Measurements from ENCODE around the gene PCSK5. TPM values are rescaled to one million over a fixed set of nuclear protein-coding genes. Genes with fewer than 3 reads are reported as not detected.

The PCSK5 gene
- total RNA-seq, 5 donors from 2014 or later (not counting 1 experiment from before 2014, with no cell fraction given): 9.1 to 24.1 (median 12.7) TPM

DNA sequence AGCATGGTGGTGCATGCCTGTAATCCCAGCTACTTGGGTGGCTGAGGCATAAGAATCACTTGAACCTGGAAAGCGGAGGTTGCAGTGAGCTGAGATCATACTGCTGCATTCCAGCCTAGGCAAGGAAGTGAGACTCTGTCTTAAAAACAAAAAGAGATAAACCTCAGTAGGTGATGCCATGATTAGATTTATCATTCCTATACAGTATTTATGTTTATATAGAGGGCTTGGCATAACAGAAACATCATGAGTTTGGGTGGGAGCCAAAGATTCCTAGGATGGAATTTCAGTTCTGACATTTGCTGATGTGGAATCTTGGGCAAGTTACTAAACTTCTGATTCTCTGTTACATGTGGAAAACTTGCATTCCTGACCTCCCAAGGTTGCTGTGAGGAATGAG, 481.4 kb downstream of the PCSK5 start:
- DNase-seq: no peak
- ChIA-PET POLR2A (no interaction called here), CTCF (interaction anchor here in 1 of 2 donors (0.6 kb wide), 1 partner anchor 1619 kb away, joined by 4 read pairs; no protein-coding TSS in a partner anchor)
- Histone ChIP-seq H3K4me1 (ENCODE audit: control insufficient read depth in 1 of 2, extremely low read depth in 1 of 2, insufficient read depth in 2 of 2, low read length in 2 of 2) (no peaks in the 10 kb centered on the region), H3K9me3 (no peaks in the 10 kb centered on the region), H3K36me3 (ENCODE audit: control insufficient read depth in 2 of 2, extremely low read depth in 1 of 2, insufficient read depth in 1 of 2, low read length in 1 of 2) (no peaks in the 10 kb centered on the region), H3K4me3 (ENCODE audit: control insufficient read depth in 1 of 2, extremely low read depth in 1 of 2, low read length in 1 of 2) (no peak overlapping the region), H3K27me3 (replicated peaks in 1 of 2; ENCODE audit: control insufficient read depth in 2 of 2, extremely low read depth in 1 of 2, insufficient read depth in 2 of 2, low read length in 1 of 2) (peaks cover 0 to 4% of the 10 kb centered on the region in 2 experiments), H3K27ac (ENCODE audit: low read length) (no peak overlapping the region)
- WGBS (ENCODE audit: insufficient coverage): no CpG with 5 or more reads among the region's 1 CpG
- Mint-ChIP-seq H3K27ac (no peak overlapping the region), H3K9me3 (no peaks in the 10 kb centered on the region), H3K4me3 (no peak overlapping the region), H3K27me3 (peaks cover 0 to 4% of the 10 kb centered on the region in 2 donors), H3K36me3 (peaks cover 7% of the 10 kb centered on the region), H3K4me1 (no peaks in the 10 kb centered on the region)
- ATAC-seq (replicated peaks in 1 of 4): no peak

DNA sequence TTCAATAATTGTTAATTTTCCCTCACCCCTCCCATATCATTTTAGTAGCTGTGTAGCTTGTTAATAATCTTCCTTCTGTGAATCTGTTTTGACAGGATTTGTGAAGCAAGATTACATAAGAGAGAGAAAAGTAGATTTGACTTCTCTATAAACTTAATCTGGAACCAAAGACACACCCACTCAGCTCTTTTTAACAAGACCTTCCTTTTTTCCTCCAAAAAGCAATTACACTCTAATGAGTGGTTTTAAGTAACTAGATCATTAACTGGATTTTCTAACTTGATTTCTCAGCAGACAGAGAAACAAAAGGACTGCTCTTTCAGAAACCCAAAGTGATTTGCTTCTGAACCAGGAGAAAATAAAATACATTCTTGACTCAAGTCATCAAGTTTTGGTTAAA, 481.9 kb downstream of the PCSK5 start:
- DNase-seq (no peak), ATAC-seq (replicated peaks in 1 of 4) (no peak)
- Mint-ChIP-seq H3K27ac (no peak overlapping the region), H3K36me3 (peaks cover 7% of the 10 kb centered on the region), H3K4me1 (no peaks in the 10 kb centered on the region), H3K27me3 (peaks cover 0 to 4% of the 10 kb centered on the region in 2 donors), H3K4me3 (no peak overlapping the region), H3K9me3 (no peaks in the 10 kb centered on the region)
- H3K36me3 ChIP-seq (ENCODE audit: control insufficient read depth in 2 of 2, extremely low read depth in 1 of 2, insufficient read depth in 1 of 2, low read length in 1 of 2): no peaks in the 10 kb centered on the region
- H3K4me1 ChIP-seq (ENCODE audit: control insufficient read depth in 1 of 2, extremely low read depth in 1 of 2, insufficient read depth in 2 of 2, low read length in 2 of 2): no peaks in the 10 kb centered on the region
- H3K27me3 ChIP-seq (replicated peaks in 1 of 2; ENCODE audit: control insufficient read depth in 2 of 2, extremely low read depth in 1 of 2, insufficient read depth in 2 of 2, low read length in 1 of 2): peaks cover 0 to 4% of the 10 kb centered on the region in 2 experiments
- ChIA-PET CTCF (interaction anchor here (0.5 to 0.6 kb wide), 2 partner anchors 659 to 1619 kb away, joined by 3 to 4 read pairs; no protein-coding TSS in a partner anchor), POLR2A (no interaction called here)
- no peak overlapping the region for H3K27ac ChIP-seq (ENCODE audit: low read length)
- H3K4me3 ChIP-seq (ENCODE audit: control insufficient read depth in 1 of 2, extremely low read depth in 1 of 2, low read length in 1 of 2): no peak overlapping the region
- no peaks in the 10 kb centered on the region for H3K9me3 ChIP-seq

DNA sequence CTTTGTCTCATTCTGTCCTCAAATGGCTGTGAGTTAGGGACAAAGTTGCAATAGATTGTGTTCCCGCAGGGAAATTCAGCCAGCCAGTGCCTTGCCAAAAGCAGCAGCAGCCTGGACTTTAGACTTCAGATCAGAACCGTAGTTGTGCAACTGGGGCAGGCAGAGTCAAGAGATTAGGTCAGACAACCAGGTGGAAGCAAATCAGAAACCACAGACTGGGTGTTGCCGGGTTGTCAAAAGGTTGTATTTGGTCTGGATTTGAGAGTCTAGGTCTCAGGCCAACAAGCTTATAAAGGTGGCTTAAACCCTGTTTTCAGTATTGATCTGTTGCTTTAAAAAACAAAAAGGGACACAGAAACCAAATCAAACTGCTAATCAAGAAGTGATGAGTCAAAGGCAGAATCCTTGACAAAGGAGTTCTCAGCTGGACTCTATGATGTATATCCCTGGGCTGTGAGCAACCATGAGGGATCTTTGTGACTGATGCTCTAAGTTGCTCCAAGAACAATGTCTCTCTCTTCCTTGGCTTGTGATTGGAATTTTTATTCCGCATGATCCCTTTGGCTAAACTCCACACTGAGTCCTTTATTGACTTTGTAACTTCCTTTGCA, 482.8 kb downstream of the PCSK5 start:
- H3K27me3 ChIP-seq (replicated peaks in 1 of 2; ENCODE audit: control insufficient read depth in 2 of 2, extremely low read depth in 1 of 2, insufficient read depth in 2 of 2, low read length in 1 of 2): peaks cover 0 to 4% of the 10 kb centered on the region in 2 experiments
- CTCF ChIA-PET: interaction anchor here in 1 of 2 donors (0.6 kb wide), 1 partner anchor 1601 kb away, joined by 5 read pairs; no protein-coding TSS in a partner anchor
- H3K4me1 Mint-ChIP-seq: no peaks in the 10 kb centered on the region
- H3K4me3 ChIP-seq (ENCODE audit: control insufficient read depth in 1 of 2, extremely low read depth in 1 of 2, low read length in 1 of 2): no peak overlapping the region
- no peak overlapping the region for H3K4me3 Mint-ChIP-seq
- no peak overlapping the region for H3K27ac Mint-ChIP-seq
- no peaks in the 10 kb centered on the region for H3K36me3 ChIP-seq (ENCODE audit: control insufficient read depth in 2 of 2, extremely low read depth in 1 of 2, insufficient read depth in 1 of 2, low read length in 1 of 2)
- H3K27me3 Mint-ChIP-seq: peaks cover 0 to 4% of the 10 kb centered on the region in 2 donors
- no peak overlapping the region for H3K27ac ChIP-seq (ENCODE audit: low read length)
- H3K4me1 ChIP-seq (ENCODE audit: control insufficient read depth in 1 of 2, extremely low read depth in 1 of 2, insufficient read depth in 2 of 2, low read length in 2 of 2): no peaks in the 10 kb centered on the region
- H3K9me3 Mint-ChIP-seq: no peaks in the 10 kb centered on the region
- POLR2A ChIA-PET: no interaction called here
- no peak for ATAC-seq (replicated peaks in 1 of 4)
- 83% methylated on average over 2 of the region's 4 CpGs for WGBS (ENCODE audit: insufficient coverage)
- DNase-seq: no peak
- no peaks in the 10 kb centered on the region for H3K9me3 ChIP-seq
- H3K36me3 Mint-ChIP-seq: peaks cover 4% of the 10 kb centered on the region

DNA sequence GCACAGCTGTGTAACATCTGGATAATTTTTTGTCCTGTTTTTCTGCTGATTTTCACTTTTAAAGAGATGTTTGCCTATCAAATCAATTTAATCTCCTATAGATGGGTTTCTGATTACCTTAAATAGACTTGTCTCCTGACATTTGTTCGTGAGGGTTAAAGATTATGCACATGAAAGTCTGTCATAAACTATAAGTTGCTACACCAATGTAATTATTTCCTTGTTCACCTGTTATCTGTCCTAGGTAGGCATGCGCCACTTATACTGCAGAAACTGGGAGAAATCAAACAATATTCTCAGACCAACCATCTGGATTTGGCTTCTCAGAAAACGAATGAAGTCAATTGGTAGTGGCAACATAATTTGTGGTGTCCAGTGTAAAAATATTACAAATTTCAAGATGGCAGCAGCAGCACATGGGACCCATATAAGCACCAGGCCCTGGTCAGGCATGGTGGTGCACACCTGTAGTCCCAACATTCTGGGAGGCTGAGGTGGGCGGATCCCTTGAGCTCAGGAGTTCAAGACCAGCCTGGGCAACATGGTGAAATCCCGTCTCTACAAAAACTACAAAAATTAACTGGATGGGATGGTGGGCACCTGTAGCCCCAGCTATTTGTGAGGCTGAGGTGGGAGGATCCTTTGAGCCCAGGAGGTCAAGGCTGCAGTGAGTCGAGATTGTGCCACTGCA, 483.5 kb downstream of the PCSK5 start:
- Mint-ChIP-seq H3K4me3 (no peak overlapping the region), H3K27ac (no peak overlapping the region), H3K36me3 (peaks cover 4% of the 10 kb centered on the region), H3K27me3 (peaks cover 0 to 4% of the 10 kb centered on the region in 2 donors), H3K9me3 (no peaks in the 10 kb centered on the region), H3K4me1 (no peaks in the 10 kb centered on the region)
- ChIA-PET CTCF (interaction anchor here in 1 of 2 donors (0.6 kb wide), 1 partner anchor 1602 kb away, joined by 5 read pairs; no protein-coding TSS in a partner anchor), POLR2A (no interaction called here)
- 71% methylated on average over 1 of the region's 6 CpGs for WGBS (ENCODE audit: insufficient coverage)
- H3K27ac ChIP-seq (ENCODE audit: low read length): no peak overlapping the region
- no peaks in the 10 kb centered on the region for H3K36me3 ChIP-seq (ENCODE audit: control insufficient read depth in 2 of 2, extremely low read depth in 1 of 2, insufficient read depth in 1 of 2, low read length in 1 of 2)
- no peak overlapping the region for H3K4me3 ChIP-seq (ENCODE audit: control insufficient read depth in 1 of 2, extremely low read depth in 1 of 2, low read length in 1 of 2)
- H3K27me3 ChIP-seq (replicated peaks in 1 of 2; ENCODE audit: control insufficient read depth in 2 of 2, extremely low read depth in 1 of 2, insufficient read depth in 2 of 2, low read length in 1 of 2): peaks cover 0 to 4% of the 10 kb centered on the region in 2 experiments
- no peak for ATAC-seq (replicated peaks in 1 of 4)
- no peaks in the 10 kb centered on the region for H3K4me1 ChIP-seq (ENCODE audit: control insufficient read depth in 1 of 2, extremely low read depth in 1 of 2, insufficient read depth in 2 of 2, low read length in 2 of 2)
- no peaks in the 10 kb centered on the region for H3K9me3 ChIP-seq
- DNase-seq: no peak

DNA sequence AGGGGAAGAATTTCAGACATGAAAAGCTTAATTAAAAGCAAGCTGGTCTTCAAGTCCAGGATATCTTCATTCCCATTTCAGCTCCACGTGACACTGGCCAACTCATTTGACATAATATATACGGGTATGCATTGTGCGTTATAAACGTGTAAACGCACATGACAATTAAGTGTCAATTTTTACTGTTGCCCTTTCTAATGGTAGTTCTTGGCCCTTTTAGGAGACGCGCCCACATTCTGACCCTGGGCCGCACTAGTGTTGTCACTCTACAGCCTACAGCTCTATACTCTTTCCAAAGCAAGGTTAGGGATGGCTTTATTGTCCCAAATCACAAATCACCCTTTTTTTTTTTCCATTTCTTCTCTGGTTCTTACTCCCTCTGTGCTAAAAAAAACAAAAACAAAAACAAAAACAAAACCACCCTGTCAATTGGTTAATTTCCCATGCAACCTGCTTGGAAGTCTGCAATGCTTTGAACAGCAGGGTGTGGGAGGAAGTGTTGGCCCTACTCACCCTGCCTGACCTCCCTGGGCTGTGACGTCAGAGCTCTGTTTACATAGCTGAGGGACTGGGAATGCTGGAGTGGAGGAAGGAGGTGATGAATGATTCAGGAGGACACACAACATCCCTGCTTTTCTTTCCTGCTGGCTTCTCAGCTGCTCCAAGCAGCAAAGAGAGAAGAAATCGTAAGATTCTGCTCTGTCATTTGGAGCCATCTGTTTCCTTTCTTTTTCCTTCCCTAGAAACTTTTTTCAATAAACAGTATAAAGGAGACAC, 484.5 kb downstream of the PCSK5 start:
- ChIA-PET CTCF (interaction anchor here in 1 of 2 donors (0.6 kb wide), 1 partner anchor 7 kb away, joined by 18 read pairs; no protein-coding TSS in a partner anchor), POLR2A (no interaction called here)
- H3K4me1 Mint-ChIP-seq: no peaks in the 10 kb centered on the region
- no peak overlapping the region for H3K27ac ChIP-seq (ENCODE audit: low read length)
- peaks cover 4% of the 10 kb centered on the region for H3K36me3 Mint-ChIP-seq
- H3K9me3 ChIP-seq: no peaks in the 10 kb centered on the region
- no peak for DNase-seq
- no peaks in the 10 kb centered on the region for H3K27me3 ChIP-seq (replicated peaks in 1 of 2; ENCODE audit: control insufficient read depth in 2 of 2, extremely low read depth in 1 of 2, insufficient read depth in 2 of 2, low read length in 1 of 2)
- ATAC-seq (replicated peaks in 1 of 4): no peak
- H3K4me3 ChIP-seq (ENCODE audit: control insufficient read depth in 1 of 2, extremely low read depth in 1 of 2, low read length in 1 of 2): no peak overlapping the region
- no peak overlapping the region for H3K27ac Mint-ChIP-seq
- no peaks in the 10 kb centered on the region for H3K36me3 ChIP-seq (ENCODE audit: control insufficient read depth in 2 of 2, extremely low read depth in 1 of 2, insufficient read depth in 1 of 2, low read length in 1 of 2)
- H3K9me3 Mint-ChIP-seq: no peaks in the 10 kb centered on the region
- WGBS (ENCODE audit: insufficient coverage): 92% methylated on average over 4 of the region's 10 CpGs
- H3K4me3 Mint-ChIP-seq: no peak overlapping the region
- H3K27me3 Mint-ChIP-seq: peaks cover 0 to 4% of the 10 kb centered on the region in 2 donors
- H3K4me1 ChIP-seq (ENCODE audit: control insufficient read depth in 1 of 2, extremely low read depth in 1 of 2, insufficient read depth in 2 of 2, low read length in 2 of 2): no peaks in the 10 kb centered on the region

DNA sequence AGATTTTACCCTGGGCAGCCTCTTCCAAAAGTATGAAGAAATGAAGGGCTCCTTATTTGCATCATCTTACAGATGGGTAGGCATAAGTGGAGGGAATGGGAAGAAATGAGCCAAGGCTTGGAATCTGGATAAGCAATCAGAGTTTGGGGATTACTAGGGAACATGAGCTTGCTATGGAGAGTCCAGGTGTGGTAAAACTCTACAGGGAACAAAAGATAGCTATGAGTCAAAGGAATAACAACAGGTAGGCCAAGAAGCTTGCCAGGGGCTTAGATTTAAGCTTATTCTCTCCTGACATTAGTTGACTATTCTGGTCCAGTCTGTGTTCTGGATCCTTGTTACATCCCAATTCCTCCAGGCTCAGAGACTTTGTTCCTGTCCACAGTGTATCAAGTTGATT, 487.3 kb downstream of the PCSK5 start:
- ATAC-seq (replicated peaks in 1 of 4) (no peak), DNase-seq (no peak)
- Histone ChIP-seq H3K27ac (ENCODE audit: low read length) (no peak overlapping the region), H3K9me3 (no peaks in the 10 kb centered on the region), H3K27me3 (replicated peaks in 1 of 2; ENCODE audit: control insufficient read depth in 2 of 2, extremely low read depth in 1 of 2, insufficient read depth in 2 of 2, low read length in 1 of 2) (no peaks in the 10 kb centered on the region), H3K36me3 (ENCODE audit: control insufficient read depth in 2 of 2, extremely low read depth in 1 of 2, insufficient read depth in 1 of 2, low read length in 1 of 2) (no peaks in the 10 kb centered on the region), H3K4me1 (ENCODE audit: control insufficient read depth in 1 of 2, extremely low read depth in 1 of 2, insufficient read depth in 2 of 2, low read length in 2 of 2) (no peaks in the 10 kb centered on the region), H3K4me3 (ENCODE audit: control insufficient read depth in 1 of 2, extremely low read depth in 1 of 2, low read length in 1 of 2) (no peak overlapping the region)
- CTCF ChIA-PET: interaction anchor here in 1 of 2 donors (0.7 kb wide), 1 partner anchor 29 kb away, joined by 3 read pairs; no protein-coding TSS in a partner anchor
- Mint-ChIP-seq H3K27ac (no peak overlapping the region), H3K27me3 (peaks cover 0 to 4% of the 10 kb centered on the region in 2 donors), H3K36me3 (peaks cover 7% of the 10 kb centered on the region), H3K9me3 (no peaks in the 10 kb centered on the region), H3K4me1 (no peaks in the 10 kb centered on the region), H3K4me3 (no peak overlapping the region)
- POLR2A ChIA-PET: interaction anchor here in 1 of 2 donors (0.6 kb wide), 1 partner anchor 529 kb away, joined by 3 read pairs; no protein-coding TSS in a partner anchor
